B cell (primary cell): ENCODE measurements around the gene ACBD5. TPM values are rescaled to one million over a fixed set of nuclear protein-coding genes. Genes with fewer than 3 reads are reported as not detected.
A peak's percentile ranks its signal among the peaks of the same experiment; 100 is the strongest.

ENCODE experiments used
- ATAC-seq: fragments of 200-7000 bp; cut with Tn5 transposase; one replicate; pipeline ENCODE4 v1.10.0; 2021; ENCODE audit warnings: low read depth, mild to moderate bottlenecking, moderate number of reproducible peaks, moderate library complexity
- CTCF ChIA-PET: fragments of 350-600 bp; sonication (Branson Sonifier 250); formaldehyde crosslinking; loops from one replicate; lab custom pipeline; 2021; ENCODE audit warnings: antibody characterized with exemption, inconsistent platforms; lab: Charles Lee
- POLR2A ChIA-PET: fragments of 350-600 bp; sonication (Branson Sonifier 250); formaldehyde crosslinking; loops from one replicate; lab custom pipeline; 2021; ENCODE audit warnings: antibody characterized with exemption; lab: Charles Lee
- DNase-seq: peaks from one replicate; pipeline ENCODE4 v3.0.0; 2013
- H2AFZ ChIP-seq: 2 replicates; pipeline ENCODE4 v1.6.1; 2012; ENCODE audit warnings: mild to moderate bottlenecking, low read depth, low read length; ENCODE audit not compliant: insufficient read depth, poor library complexity, severe bottlenecking
- H3K27ac ChIP-seq, 2 donors: 1 replicate in 1 of 2; 2 replicates in 1 of 2; pipeline ENCODE4 v1.5.1; 2012 to 2013; ENCODE audit warnings: low read length in 2 of 2, mild to moderate bottlenecking in 2 of 2, moderate library complexity in 1 of 2
- H3K27me3 ChIP-seq, 4 experiments: fragments of 200-600 bp in 1 of 4; sonication (generic) in 1 of 4; replicated peaks in 1 of 4; 1 replicate in 2 of 4; 2 replicates in 2 of 4; pipeline versions ENCODE4 v1.6.1 to v1.7.0; 2013 to 2016; ENCODE audit warnings: low read length in 3 of 4, mild to moderate bottlenecking in 2 of 4, mixed read lengths in 1 of 4, moderate library complexity in 1 of 4; ENCODE audit not compliant: insufficient read depth in 4 of 4, control insufficient read depth in 3 of 4; ENCODE audit errors: control extremely low read depth in 1 of 4
- H3K36me3 ChIP-seq, 2 experiments: replicated peaks in 1 of 2; 1 replicate in 1 of 2; 2 replicates in 1 of 2; pipeline versions ENCODE4 v1.6.1 to v1.7.1; 2013; ENCODE audit warnings: low read length in 1 of 2; ENCODE audit not compliant: insufficient read depth in 2 of 2, control insufficient read depth in 1 of 2; ENCODE audit errors: control extremely low read depth in 1 of 2, extremely low read depth in 1 of 2
- H3K4me1 ChIP-seq, 2 donors: fragments of 200-600 bp in 1 of 2; sonication (generic) in 1 of 2; 1 replicate in 1 of 2; 2 replicates in 1 of 2; pipeline versions ENCODE4 v1.5.1 to v1.6.1; 2013 to 2017; ENCODE audit warnings: low read length in 2 of 2; ENCODE audit not compliant: control insufficient read depth in 2 of 2, insufficient read depth in 2 of 2
- H3K4me2 ChIP-seq: replicated peaks from 2 replicates; pipeline ENCODE3; 2012; ENCODE audit warnings: mild to moderate bottlenecking, low read depth, low read length; ENCODE audit not compliant: poor library complexity, severe bottlenecking
- H3K4me3 ChIP-seq, 5 experiments: fragments of 200-600 bp in 1 of 5; sonication (generic) in 1 of 5; 1 replicate in 3 of 5; 2 replicates in 2 of 5; pipeline versions ENCODE4 v1.5.1 to v1.7.0; 2011 to 2016; ENCODE audit warnings: low read length in 4 of 5, mild to moderate bottlenecking in 4 of 5, low read depth in 2 of 5, control low read depth in 1 of 5, moderate library complexity in 1 of 5; ENCODE audit not compliant: insufficient read depth in 1 of 5; ENCODE audit errors: control extremely low read depth in 1 of 5, extremely low read depth in 1 of 5
- H3K79me2 ChIP-seq: fragments of 200-600 bp; sonication (generic); one replicate; pipeline ENCODE4 v1.6.0; 2016; ENCODE audit warnings: low read length; ENCODE audit not compliant: control insufficient read depth, insufficient read depth
- H3K9ac ChIP-seq: fragments of 200-600 bp; sonication (generic); 2 replicates; pipeline ENCODE4 v1.6.1; 2017; ENCODE audit warnings: mild to moderate bottlenecking, low read length, moderate library complexity
- H3K9me3 ChIP-seq, 3 donors: one replicate each; pipeline versions ENCODE4 v1.6.1 to v1.7.1; 2013; ENCODE audit warnings: low read length in 2 of 3; ENCODE audit not compliant: control insufficient read depth in 2 of 3, insufficient read depth in 1 of 3; ENCODE audit errors: control extremely low read depth in 1 of 3
- H4K20me1 ChIP-seq: 2 replicates; pipeline ENCODE4 v1.6.0; 2012; ENCODE audit warnings: mild to moderate bottlenecking, low read length; ENCODE audit not compliant: insufficient read depth, control insufficient read depth, poor library complexity, severe bottlenecking
- H3K27ac Mint-ChIP-seq: one replicate; pipeline ENCODE4 v1.8.0; 2021; ENCODE audit warnings: mixed read lengths
- H3K27me3 Mint-ChIP-seq: one replicate; pipeline ENCODE4 v1.8.0; 2021; ENCODE audit warnings: mixed read lengths
- H3K4me1 Mint-ChIP-seq: one replicate; pipeline ENCODE4 v1.8.0; 2021; ENCODE audit warnings: mixed read lengths
- H3K4me3 Mint-ChIP-seq: one replicate; pipeline ENCODE4 v1.8.0; 2021; ENCODE audit warnings: mixed read lengths
- H3K9me3 Mint-ChIP-seq: one replicate; pipeline ENCODE4 v1.8.0; 2022; ENCODE audit warnings: mixed read lengths; ENCODE audit not compliant: insufficient read depth
- EZH2 ChIP-seq: IDR thresholded peaks from 2 replicates; pipeline ENCODE4 v1.6.1; 2012; ENCODE audit warnings: borderline replicate concordance, low read depth, mild to moderate bottlenecking, moderate library complexity, low read length; ENCODE audit not compliant: insufficient read depth, poor library complexity, severe bottlenecking
- WGBS: methylation state at CpG from one replicate; pipeline ENCODE4 v1.1.5; 2013; ENCODE audit warnings: missing lambda C conversion rate; ENCODE audit not compliant: insufficient coverage; 5-methylcytosine and 5-hydroxymethylcytosine counted together
- intact Hi-C: fragments of 100-400 bp; cut with micrococcal nuclease; formaldehyde crosslinking; loops from one replicate; pipeline ENCODE4 v1.10.0; 2022
- polyA plus RNA-seq: library from polyadenylated mRNA; depleted of rRNA; stranded (reverse); fragments of >200 nt; gene quantifications from 2 replicates; pipeline ENCODE4 v1.2.3, GENCODE V29; 2012
- total RNA-seq, 2 donors: library from RNA; stranded (reverse); fragments of 120-200 nt in 1 of 2; gene quantifications; 1 replicate in 1 of 2; 2 replicates in 1 of 2; pipeline versions ENCODE4 v1.2.3 to v1.2.4, GENCODE V29; 2013 to 2022
- TF ChIP-seq, protein P1 (sequence below): fragments of 200-600 bp; IDR thresholded peaks from one replicate; pipeline ENCODE4 v1.8.0; 2022; ENCODE audit warnings: antibody characterized with exemption, mild to moderate bottlenecking

Gene ACBD5
- total and polyA plus RNA-seq, 2 donors (not counting 1 experiment from before 2014, with no cell fraction given): 8.2 to 24.0 TPM

DNA sequence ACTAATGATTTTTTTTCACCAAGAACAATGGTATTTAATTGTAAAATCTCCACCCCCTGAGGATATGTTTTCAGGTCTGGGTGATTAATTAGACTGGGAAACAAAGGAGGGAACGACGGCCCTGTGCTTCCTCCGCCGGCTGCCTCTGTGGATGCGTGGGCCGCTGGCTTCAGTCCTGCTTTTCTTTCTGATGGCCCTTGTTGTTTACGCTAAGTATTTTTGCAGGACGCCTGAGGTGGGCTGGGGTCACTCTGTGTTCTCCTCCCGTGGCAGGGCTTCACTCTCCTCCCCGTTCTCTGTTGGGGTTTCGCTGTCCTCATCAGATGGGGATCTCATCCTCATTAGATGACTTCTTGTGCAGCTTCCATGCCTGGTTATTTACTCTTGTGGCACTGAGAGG is 5.2 kb upstream of the ACBD5 start:
- no peak overlapping the region for H3K4me3 ChIP-seq
- no peaks in the 10 kb centered on the region for H3K27me3 ChIP-seq
- no peak for DNase-seq
- no peak for TF ChIP-seq EZH2
- TF ChIP-seq, protein P1, sequence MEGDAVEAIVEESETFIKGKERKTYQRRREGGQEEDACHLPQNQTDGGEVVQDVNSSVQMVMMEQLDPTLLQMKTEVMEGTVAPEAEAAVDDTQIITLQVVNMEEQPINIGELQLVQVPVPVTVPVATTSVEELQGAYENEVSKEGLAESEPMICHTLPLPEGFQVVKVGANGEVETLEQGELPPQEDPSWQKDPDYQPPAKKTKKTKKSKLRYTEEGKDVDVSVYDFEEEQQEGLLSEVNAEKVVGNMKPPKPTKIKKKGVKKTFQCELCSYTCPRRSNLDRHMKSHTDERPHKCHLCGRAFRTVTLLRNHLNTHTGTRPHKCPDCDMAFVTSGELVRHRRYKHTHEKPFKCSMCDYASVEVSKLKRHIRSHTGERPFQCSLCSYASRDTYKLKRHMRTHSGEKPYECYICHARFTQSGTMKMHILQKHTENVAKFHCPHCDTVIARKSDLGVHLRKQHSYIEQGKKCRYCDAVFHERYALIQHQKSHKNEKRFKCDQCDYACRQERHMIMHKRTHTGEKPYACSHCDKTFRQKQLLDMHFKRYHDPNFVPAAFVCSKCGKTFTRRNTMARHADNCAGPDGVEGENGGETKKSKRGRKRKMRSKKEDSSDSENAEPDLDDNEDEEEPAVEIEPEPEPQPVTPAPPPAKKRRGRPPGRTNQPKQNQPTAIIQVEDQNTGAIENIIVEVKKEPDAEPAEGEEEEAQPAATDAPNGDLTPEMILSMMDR: no peak
- H4K20me1 ChIP-seq: no peaks in the 10 kb centered on the region
- ChIA-PET CTCF (no interaction called here), POLR2A (no interaction called here)
- no peak for ATAC-seq
- Mint-ChIP-seq H3K4me3 (no peak overlapping the region), H3K27me3 (no peaks in the 10 kb centered on the region), H3K4me1 (peaks cover 25% of the 10 kb centered on the region), H3K9me3 (no peaks in the 10 kb centered on the region), H3K27ac (peak overlapping the region; percentile 20)
- H3K79me2 ChIP-seq: no peaks in the 10 kb centered on the region
- H3K4me2 ChIP-seq: no peak overlapping the region
- no peaks in the 10 kb centered on the region for H3K36me3 ChIP-seq
- H3K9ac ChIP-seq: no peak overlapping the region
- no peak overlapping the region for H2AFZ ChIP-seq
- no peak overlapping the region for H3K27ac ChIP-seq
- intact Hi-C loops: no loop called here
- no peaks in the 10 kb centered on the region for H3K9me3 ChIP-seq
- WGBS: 99% methylated on average over 8 of the region's 11 CpGs
- peaks cover 12 to 15% of the 10 kb centered on the region in 2 donors for H3K4me1 ChIP-seq

DNA sequence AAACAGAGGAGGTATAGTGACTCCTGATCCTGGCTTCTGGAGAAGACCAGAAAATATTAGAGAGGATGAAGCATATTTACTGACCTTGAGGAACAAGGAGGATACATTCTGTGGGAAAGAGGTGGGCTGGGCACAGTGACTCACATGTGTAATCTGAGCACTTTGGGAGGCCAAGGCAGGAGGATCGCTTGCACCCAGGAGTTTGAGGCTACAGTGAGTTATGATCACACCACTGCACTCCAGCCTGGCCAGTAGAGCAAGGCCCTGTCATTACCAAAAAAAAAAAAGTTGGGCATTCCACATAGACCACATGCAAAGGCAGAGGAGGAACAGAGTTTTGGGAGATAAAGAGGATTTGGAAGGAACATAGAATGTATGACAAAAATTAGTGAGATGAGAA is 4.4 kb upstream of the ACBD5 start:
- Mint-ChIP-seq H3K27ac (no peak overlapping the region), H3K4me3 (no peak overlapping the region)
- ATAC-seq: no peak

More for the DNA sequence above, 4.4 kb upstream of the ACBD5 start:
- Mint-ChIP-seq H3K9me3 (no peaks in the 10 kb centered on the region), H3K27me3 (no peaks in the 10 kb centered on the region), H3K4me1 (peaks cover 31% of the 10 kb centered on the region)
- H3K79me2 ChIP-seq: peaks cover 3% of the 10 kb centered on the region
- TF ChIP-seq, protein P1: no peak
- TF ChIP-seq EZH2: no peak
- ChIA-PET CTCF (no interaction called here), POLR2A (no interaction called here)
- no CpG with 5 or more reads among the region's 1 CpG for WGBS
- H3K9ac ChIP-seq: no peak overlapping the region
- intact Hi-C loops: loop anchor here (5.0 kb wide), 6 partner anchors 117 to 1057 kb away; partner anchors contain the start of genes ANKRD26, APBB1IP, MPP7 and PDSS1
- no peak for DNase-seq
- H3K36me3 ChIP-seq: no peaks in the 10 kb centered on the region
- no peaks in the 10 kb centered on the region for H4K20me1 ChIP-seq
- no peak overlapping the region for H2AFZ ChIP-seq
- H3K4me3 ChIP-seq: no peak overlapping the region
- H3K27ac ChIP-seq: no peak overlapping the region
- no peaks in the 10 kb centered on the region for H3K27me3 ChIP-seq
- H3K4me2 ChIP-seq: no peak overlapping the region
- H3K9me3 ChIP-seq: no peaks in the 10 kb centered on the region
- peaks cover 12 to 15% of the 10 kb centered on the region in 2 donors for H3K4me1 ChIP-seq
